Activated CD8-positive, alpha-beta T cell treated with anti-CD3 and anti-CD28 coated beads for 36 hours (primary cell): ENCODE data around the gene PAQR7. TPM values are rescaled to one million over a fixed set of nuclear protein-coding genes. Genes with fewer than 3 reads are reported as not detected.

Experiments
- ATAC-seq: fragments of 200-7000 bp; cut with Tn5 transposase; one replicate; pipeline ENCODE4 v1.10.0; 2021; ENCODE audit warnings: mild to moderate bottlenecking, moderate library complexity
- CTCF ChIA-PET: fragments of 350-600 bp; sonication (Branson Sonifier 250); formaldehyde crosslinking; loops from one replicate; lab custom pipeline; 2021; ENCODE audit warnings: antibody characterized with exemption; lab: Charles Lee
- POLR2A ChIA-PET: fragments of 350-600 bp; sonication (Branson Sonifier 250); formaldehyde crosslinking; loops from one replicate; lab custom pipeline; 2021; ENCODE audit warnings: antibody characterized with exemption; lab: Charles Lee
- DNase-seq: peaks from one replicate; pipeline ENCODE4 v3.0.0-alpha.2; 2020
- H3K27ac Mint-ChIP-seq: one replicate; pipeline ENCODE4 v1.8.0; 2021; ENCODE audit warnings: mild to moderate bottlenecking, mixed read lengths
- H3K27me3 Mint-ChIP-seq: one replicate; pipeline ENCODE4 v1.8.0; 2021; ENCODE audit warnings: mixed read lengths
- H3K36me3 Mint-ChIP-seq: one replicate; pipeline ENCODE4 v1.8.0; 2021; ENCODE audit warnings: low read depth, mixed read lengths
- H3K4me1 Mint-ChIP-seq: one replicate; pipeline ENCODE4 v1.8.0; 2021; ENCODE audit warnings: low read depth, mixed read lengths
- H3K4me3 Mint-ChIP-seq: one replicate; pipeline ENCODE4 v1.8.0; 2021; ENCODE audit warnings: mild to moderate bottlenecking, moderate library complexity, mixed read lengths
- H3K9me3 Mint-ChIP-seq: one replicate; pipeline ENCODE4 v1.8.0; 2021; ENCODE audit warnings: mixed read lengths
- intact Hi-C: fragments of 100-400 bp; cut with micrococcal nuclease; formaldehyde crosslinking; loops from one replicate; pipeline ENCODE4 v1.10.0; 2022
- total RNA-seq, 2 experiments: library from RNA; stranded (reverse); gene quantifications; one replicate each; pipeline ENCODE4 v1.2.3, GENCODE V29; 2021
- TF ChIP-seq, protein P1 (sequence below): fragments of 200-600 bp; IDR thresholded peaks from one replicate; pipeline ENCODE4 v1.8.0; 2022; ENCODE audit warnings: antibody characterized with exemption, mild to moderate bottlenecking

The PAQR7 gene
- total RNA-seq, 2 experiments from 2014 or later: 6.8 to 8.0 TPM

DNA sequence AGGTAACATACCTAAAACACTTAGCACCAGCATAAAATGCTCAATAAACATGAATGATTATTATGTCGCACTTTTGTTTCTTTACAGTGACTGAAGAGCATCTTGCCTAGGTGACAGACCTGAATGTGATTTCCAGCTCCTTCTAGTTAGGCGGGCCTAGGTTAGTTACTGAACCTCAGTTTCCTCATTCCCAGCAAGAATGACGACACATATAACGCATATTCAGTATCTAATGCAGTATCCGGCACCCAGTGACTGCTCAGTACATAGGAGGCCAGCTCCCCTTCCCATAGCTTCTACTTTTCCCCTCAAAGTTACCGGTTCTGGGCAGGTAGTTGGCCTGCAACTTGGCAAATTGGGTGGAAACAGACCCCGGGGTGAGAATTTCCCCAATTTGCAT, 17.0 kb downstream of the PAQR7 start:
- ATAC-seq (no peak), DNase-seq (no peak)
- TF ChIP-seq, protein P1, sequence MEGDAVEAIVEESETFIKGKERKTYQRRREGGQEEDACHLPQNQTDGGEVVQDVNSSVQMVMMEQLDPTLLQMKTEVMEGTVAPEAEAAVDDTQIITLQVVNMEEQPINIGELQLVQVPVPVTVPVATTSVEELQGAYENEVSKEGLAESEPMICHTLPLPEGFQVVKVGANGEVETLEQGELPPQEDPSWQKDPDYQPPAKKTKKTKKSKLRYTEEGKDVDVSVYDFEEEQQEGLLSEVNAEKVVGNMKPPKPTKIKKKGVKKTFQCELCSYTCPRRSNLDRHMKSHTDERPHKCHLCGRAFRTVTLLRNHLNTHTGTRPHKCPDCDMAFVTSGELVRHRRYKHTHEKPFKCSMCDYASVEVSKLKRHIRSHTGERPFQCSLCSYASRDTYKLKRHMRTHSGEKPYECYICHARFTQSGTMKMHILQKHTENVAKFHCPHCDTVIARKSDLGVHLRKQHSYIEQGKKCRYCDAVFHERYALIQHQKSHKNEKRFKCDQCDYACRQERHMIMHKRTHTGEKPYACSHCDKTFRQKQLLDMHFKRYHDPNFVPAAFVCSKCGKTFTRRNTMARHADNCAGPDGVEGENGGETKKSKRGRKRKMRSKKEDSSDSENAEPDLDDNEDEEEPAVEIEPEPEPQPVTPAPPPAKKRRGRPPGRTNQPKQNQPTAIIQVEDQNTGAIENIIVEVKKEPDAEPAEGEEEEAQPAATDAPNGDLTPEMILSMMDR: no peak
- peak overlapping the region; percentile 86 for H3K27ac Mint-ChIP-seq
- intact Hi-C loops: no loop called here
- POLR2A ChIA-PET: interaction anchor here (0.8 to 1.0 kb wide), 2 partner anchors 14 to 16 kb away, joined by 4 read pairs; no protein-coding TSS in a partner anchor
- no peaks in the 10 kb centered on the region for H3K27me3 Mint-ChIP-seq
- peak overlapping the region; percentile 98 for H3K4me3 Mint-ChIP-seq
- H3K9me3 Mint-ChIP-seq: no peaks in the 10 kb centered on the region
- peaks cover 12% of the 10 kb centered on the region for H3K36me3 Mint-ChIP-seq
- CTCF ChIA-PET: interaction anchor here (0.6 to 0.7 kb wide), 2 partner anchors 139 to 141 kb away, joined by 3 read pairs; partner anchors contain the start of gene PAFAH2
- peaks cover 19% of the 10 kb centered on the region for H3K4me1 Mint-ChIP-seq

DNA sequence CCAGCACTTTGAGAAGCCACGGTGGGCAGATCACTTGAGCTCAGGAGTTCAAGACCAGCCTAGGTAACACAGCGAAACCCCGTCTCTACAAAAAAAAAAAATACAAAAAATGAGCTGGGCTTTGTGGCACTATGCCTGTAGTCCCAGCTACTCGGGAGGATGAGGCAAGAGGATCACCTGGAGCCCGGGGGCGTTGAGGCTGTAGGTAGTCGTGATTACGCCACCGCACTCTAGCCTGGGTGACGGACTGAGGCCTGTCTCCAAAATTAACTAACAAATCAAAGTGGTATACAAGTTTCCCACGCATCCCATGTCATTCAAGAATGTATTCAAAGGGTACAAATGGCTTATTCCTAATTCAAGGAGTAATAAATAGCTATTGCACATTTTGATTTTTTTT, 18.7 kb downstream of the PAQR7 start:
- no peak overlapping the region for H3K4me3 Mint-ChIP-seq
- ATAC-seq: no peak
- POLR2A ChIA-PET: no interaction called here
- intact Hi-C loops: no loop called here
- no peaks in the 10 kb centered on the region for H3K27me3 Mint-ChIP-seq
- H3K4me1 Mint-ChIP-seq: peaks cover 19% of the 10 kb centered on the region
- no peaks in the 10 kb centered on the region for H3K9me3 Mint-ChIP-seq
- DNase-seq: no peak
- TF ChIP-seq, protein P1: no peak
- no peak overlapping the region for H3K27ac Mint-ChIP-seq
- CTCF ChIA-PET: no interaction called here
- peaks cover 4% of the 10 kb centered on the region for H3K36me3 Mint-ChIP-seq

DNA sequence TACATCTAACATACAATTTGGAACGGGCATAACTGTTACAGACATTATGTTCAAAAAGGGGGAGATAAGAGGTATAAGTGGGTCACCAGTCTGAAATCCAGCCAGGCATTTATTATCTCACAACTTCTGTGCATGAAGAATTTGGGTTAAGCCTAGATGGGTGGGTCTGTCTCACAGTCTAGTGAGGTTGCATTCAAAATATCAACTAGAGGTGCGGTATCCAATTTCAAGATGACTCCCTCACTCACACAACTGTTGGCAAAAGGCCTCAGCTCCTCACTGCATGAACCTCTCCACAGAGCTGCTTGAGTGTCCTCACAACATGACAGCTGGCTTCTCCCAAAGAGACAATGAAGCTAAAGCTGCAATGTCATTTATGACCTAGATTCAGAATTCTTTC, 21.0 kb downstream of the PAQR7 start:
- intact Hi-C loops: no loop called here
- H3K9me3 Mint-ChIP-seq: no peaks in the 10 kb centered on the region
- ATAC-seq (no peak), DNase-seq (no peak)
- H3K36me3 Mint-ChIP-seq: peaks cover 3% of the 10 kb centered on the region
- no peak overlapping the region for H3K27ac Mint-ChIP-seq
- no peaks in the 10 kb centered on the region for H3K27me3 Mint-ChIP-seq
- ChIA-PET POLR2A (interaction anchor here (0.7 to 1.1 kb wide), 2 partner anchors 33 to 214 kb away, joined by 3 read pairs; no protein-coding TSS in a partner anchor), CTCF (no interaction called here)
- peaks cover 9% of the 10 kb centered on the region for H3K4me1 Mint-ChIP-seq
- H3K4me3 Mint-ChIP-seq: no peak overlapping the region
- TF ChIP-seq, protein P1: no peak

DNA sequence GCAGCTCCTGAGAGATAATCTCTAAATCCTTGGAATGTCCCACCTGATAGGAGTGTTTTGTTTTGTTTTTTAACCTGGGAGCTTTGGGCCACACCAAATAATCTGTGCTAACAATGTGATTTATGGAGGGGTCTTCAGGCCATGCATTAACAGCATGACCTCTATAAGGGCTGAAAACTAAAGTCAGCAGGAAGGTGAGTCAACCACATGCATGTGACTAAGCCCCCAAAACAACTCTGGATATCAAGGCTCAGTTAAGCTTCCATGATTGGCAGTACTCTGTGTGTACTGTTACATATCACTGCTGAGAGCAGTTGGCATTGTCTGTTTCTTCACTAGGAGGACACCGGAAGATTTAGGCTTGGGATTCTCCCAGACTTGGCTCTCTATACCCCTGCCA, 27.0 kb downstream of the PAQR7 start:
- Mint-ChIP-seq H3K4me3 (no peak overlapping the region), H3K9me3 (no peaks in the 10 kb centered on the region), H3K36me3 (peaks cover 2% of the 10 kb centered on the region), H3K4me1 (no peaks in the 10 kb centered on the region), H3K27ac (no peak overlapping the region), H3K27me3 (no peaks in the 10 kb centered on the region)
- ChIA-PET POLR2A (interaction anchor here (0.6 to 0.8 kb wide), 2 partner anchors 17 to 43 kb away, joined by 3 read pairs; no protein-coding TSS in a partner anchor), CTCF (interaction anchor here (1.0 kb wide), 1 partner anchor 41 kb away, joined by 3 read pairs; no protein-coding TSS in a partner anchor)
- no peak for DNase-seq
- TF ChIP-seq, protein P1: no peak
- intact Hi-C loops: no loop called here
- ATAC-seq: no peak

DNA sequence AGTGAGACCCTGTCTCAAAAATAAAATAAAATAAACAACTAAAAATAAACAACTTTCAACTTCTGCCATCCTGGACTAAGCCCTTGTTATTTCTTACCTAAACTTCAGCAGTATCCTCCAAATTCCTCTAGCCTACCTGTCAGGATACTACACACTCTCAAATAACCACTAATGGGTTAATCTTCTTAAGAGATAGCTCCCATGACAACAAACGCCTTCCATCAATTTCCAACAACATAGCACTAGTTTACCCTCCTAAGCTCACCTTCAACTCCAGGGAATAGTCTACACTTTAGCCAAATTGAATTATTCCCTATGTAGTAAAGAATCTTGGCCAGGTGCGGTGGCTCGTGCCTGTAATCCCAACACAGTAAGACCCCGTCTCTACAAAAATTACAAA, 27.6 kb downstream of the PAQR7 start:
- ATAC-seq: no peak
- TF ChIP-seq, protein P1: no peak
- H3K27me3 Mint-ChIP-seq: no peaks in the 10 kb centered on the region
- no peak overlapping the region for H3K4me3 Mint-ChIP-seq
- no peaks in the 10 kb centered on the region for H3K4me1 Mint-ChIP-seq
- DNase-seq: no peak
- peaks cover 2% of the 10 kb centered on the region for H3K36me3 Mint-ChIP-seq
- H3K9me3 Mint-ChIP-seq: no peaks in the 10 kb centered on the region
- H3K27ac Mint-ChIP-seq: no peak overlapping the region
- intact Hi-C loops: no loop called here
- CTCF ChIA-PET: no interaction called here
- POLR2A ChIA-PET: interaction anchor here (0.6 kb wide), 1 partner anchor 17 kb away, joined by 3 read pairs; no protein-coding TSS in a partner anchor
